Common myeloid progenitor, CD34-positive (primary cell): ENCODE measurements around the gene SSBP3.

Experiments used
- CTCF ChIA-PET: fragments of 350-600 bp; sonication (Branson Sonifier 250); formaldehyde crosslinking; loops from one replicate; lab custom pipeline; 2021; ENCODE audit warnings: antibody characterized with exemption; lab: Charles Lee
- POLR2A ChIA-PET: fragments of 350-600 bp; sonication (Branson Sonifier 250); formaldehyde crosslinking; loops from one replicate; lab custom pipeline; 2021; ENCODE audit warnings: antibody characterized with exemption; lab: Charles Lee
- DNase-seq, 3 donors: peaks; one replicate each; pipeline versions ENCODE4 v3.0.0 to v3.0.0-alpha.2; 2013
- H3K27ac ChIP-seq, 2 experiments: 1 replicate in 1 of 2; 2 replicates in 1 of 2; pipeline ENCODE4 v1.7.0; 2013; ENCODE audit warnings: inconsistent platforms in 2 of 2, low read length in 2 of 2, mild to moderate bottlenecking in 2 of 2, low read depth in 1 of 2, moderate library complexity in 1 of 2; ENCODE audit not compliant: severe bottlenecking in 2 of 2, insufficient read depth in 1 of 2, poor library complexity in 1 of 2
- H3K27me3 ChIP-seq, 5 experiments: replicated peaks in 2 of 5; 1 replicate in 3 of 5; 2 replicates in 2 of 5; pipeline versions ENCODE4 v1.6.1 to v1.7.0; 2013; ENCODE audit warnings: low read length in 4 of 5, mild to moderate bottlenecking in 2 of 5, moderate library complexity in 2 of 5, inconsistent platforms in 1 of 5; ENCODE audit not compliant: insufficient read depth in 5 of 5, control insufficient read depth in 4 of 5
- H3K36me3 ChIP-seq, 4 experiments: 1 replicate in 2 of 4; 2 replicates in 2 of 4; pipeline versions ENCODE4 v1.6.1 to v1.7.0; 2013; ENCODE audit warnings: low read length in 3 of 4, control low read depth in 1 of 4, mild to moderate bottlenecking in 1 of 4; ENCODE audit not compliant: control insufficient read depth in 4 of 4, insufficient read depth in 4 of 4
- H3K4me1 ChIP-seq, 4 experiments: 1 replicate in 3 of 4; 2 replicates in 1 of 4; pipeline versions ENCODE4 v1.6.1 to v1.7.1; 2013; ENCODE audit warnings: low read length in 3 of 4, mild to moderate bottlenecking in 3 of 4, control low read depth in 1 of 4, inconsistent platforms in 1 of 4, moderate library complexity in 1 of 4; ENCODE audit not compliant: control insufficient read depth in 4 of 4, insufficient read depth in 4 of 4; ENCODE audit errors: control extremely low read depth in 1 of 4
- H3K4me3 ChIP-seq, 7 experiments: 1 replicate in 4 of 7; 2 replicates in 3 of 7; pipeline versions ENCODE4 v1.5.1 to v1.7.0; 2013; ENCODE audit warnings: mild to moderate bottlenecking in 7 of 7, low read length in 6 of 7, moderate library complexity in 6 of 7, inconsistent platforms in 2 of 7, low read depth in 2 of 7, control low read depth in 1 of 7; ENCODE audit not compliant: insufficient read depth in 4 of 7, control insufficient read depth in 1 of 7; ENCODE audit errors: extremely low read depth in 1 of 7
- H3K9me3 ChIP-seq, 5 experiments: 1 replicate in 4 of 5; 2 replicates in 1 of 5; pipeline versions ENCODE4 v1.6.1 to v1.7.1; 2013; ENCODE audit warnings: low read length in 4 of 5, mild to moderate bottlenecking in 2 of 5, inconsistent platforms in 1 of 5, low read depth in 1 of 5, moderate library complexity in 1 of 5; ENCODE audit not compliant: control insufficient read depth in 4 of 5, insufficient read depth in 2 of 5; ENCODE audit errors: control extremely low read depth in 1 of 5
- WGBS: methylation state at CpG from one replicate; pipeline ENCODE4 v1.1.5; 2013; ENCODE audit not compliant: insufficient coverage; 5-methylcytosine and 5-hydroxymethylcytosine counted together

The SSBP3 gene

DNA sequence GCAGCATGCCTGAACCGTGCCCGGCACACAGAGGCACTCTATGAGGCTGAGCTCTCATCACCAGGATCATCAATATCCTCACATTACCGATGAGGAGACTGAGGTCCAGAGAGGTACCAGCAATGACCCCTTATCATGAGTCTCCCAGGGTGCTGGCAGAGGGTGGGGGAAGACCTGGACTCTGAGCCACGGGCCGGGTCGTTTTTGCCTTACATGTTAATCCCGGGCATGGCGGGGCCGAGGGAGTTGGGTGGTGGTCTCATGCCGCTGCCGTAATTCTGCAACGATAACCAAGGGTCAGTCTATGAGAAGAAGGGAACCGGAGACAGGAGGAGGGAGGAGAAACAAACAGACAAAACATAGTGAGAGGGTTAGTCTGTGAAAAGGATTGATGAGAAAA is 163.2 kb downstream of the SSBP3 start:
- Histone ChIP-seq H3K4me3 (no peak overlapping the region), H3K9me3 (no peaks in the 10 kb centered on the region), H3K27ac (no peak overlapping the region), H3K4me1 (peaks cover 0 to 11% (median 0%) of the 10 kb centered on the region in 4 experiments), H3K36me3 (peaks cover 8 to 91% (median 61%) of the 10 kb centered on the region in 4 experiments), H3K27me3 (no peaks in the 10 kb centered on the region)
- POLR2A ChIA-PET: no interaction called here
- 95% methylated on average over 7 of the region's 13 CpGs for WGBS
- no peak for DNase-seq
- CTCF ChIA-PET: no interaction called here

DNA sequence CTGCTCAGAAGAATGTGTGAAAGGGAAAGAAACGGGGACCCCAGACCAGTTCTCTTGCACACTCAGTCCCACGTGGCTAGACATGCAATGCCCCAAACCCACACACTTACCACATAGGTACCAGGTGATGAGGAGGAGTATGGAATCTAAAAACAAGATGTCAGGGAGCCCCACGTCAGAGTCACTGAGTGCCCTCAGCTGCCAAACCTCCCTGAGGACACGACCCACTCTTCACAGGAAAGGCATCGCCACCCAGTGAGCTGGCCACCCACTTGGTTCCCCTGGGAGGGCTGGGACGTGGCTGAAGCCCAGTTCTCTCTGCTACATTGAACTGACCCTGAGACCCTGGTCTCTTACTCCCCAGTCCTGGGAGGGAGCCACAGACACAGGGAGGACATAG is 164.8 kb downstream of the SSBP3 start:
- no peaks in the 10 kb centered on the region for H3K27me3 ChIP-seq
- H3K4me3 ChIP-seq: no peak overlapping the region
- DNase-seq: no peak
- WGBS: 98% methylated on average over 4 of the region's 6 CpGs
- H3K9me3 ChIP-seq: no peaks in the 10 kb centered on the region
- ChIA-PET POLR2A (no interaction called here), CTCF (no interaction called here)
- H3K27ac ChIP-seq: no peak overlapping the region
- peaks cover 10 to 92% (median 65%) of the 10 kb centered on the region in 4 experiments for H3K36me3 ChIP-seq
- H3K4me1 ChIP-seq: peaks cover 0 to 11% (median 0%) of the 10 kb centered on the region in 4 experiments

DNA sequence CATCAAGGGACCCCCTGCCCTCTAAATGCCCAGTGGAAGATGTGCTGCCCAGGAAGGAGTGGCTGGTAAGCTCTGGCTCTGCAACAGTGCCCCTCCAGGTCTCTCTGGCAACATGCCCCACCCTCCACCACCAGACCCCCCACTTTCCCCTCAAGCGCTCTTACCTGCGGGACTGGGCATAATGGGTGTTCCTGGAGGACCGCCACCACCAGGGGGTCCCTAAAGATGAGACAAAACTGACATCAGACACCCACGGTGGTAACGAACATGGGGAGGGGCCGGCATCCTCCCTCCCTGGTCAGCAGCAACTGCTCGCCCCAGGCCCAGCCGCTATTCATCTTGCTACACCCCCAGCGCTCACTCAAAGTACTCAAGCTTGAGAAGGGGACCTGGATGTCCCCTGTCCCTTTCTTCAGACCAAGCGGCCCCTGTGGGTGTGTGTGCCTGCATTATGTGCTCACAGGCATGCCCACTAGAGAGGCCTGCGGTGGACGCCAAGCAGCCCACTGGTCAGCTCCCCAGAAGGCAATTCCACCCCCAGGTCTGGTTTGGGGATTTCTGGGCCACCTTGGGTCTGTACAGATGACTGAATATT is 165.4 kb downstream of the SSBP3 start:
- WGBS: 95% methylated on average over 11 of the region's 12 CpGs
- CTCF ChIA-PET: interaction anchor here (1.8 kb wide), 1 partner anchor 29 kb away, joined by 4 read pairs; no protein-coding TSS in a partner anchor
- DNase-seq: no peak
- POLR2A ChIA-PET: no interaction called here
- no peak overlapping the region for H3K4me3 ChIP-seq
- H3K27me3 ChIP-seq: no peaks in the 10 kb centered on the region
- no peaks in the 10 kb centered on the region for H3K9me3 ChIP-seq
- H3K36me3 ChIP-seq: peaks cover 10 to 91% (median 64%) of the 10 kb centered on the region in 4 experiments
- no peak overlapping the region for H3K27ac ChIP-seq
- peaks cover 0 to 11% (median 0%) of the 10 kb centered on the region in 4 experiments for H3K4me1 ChIP-seq

DNA sequence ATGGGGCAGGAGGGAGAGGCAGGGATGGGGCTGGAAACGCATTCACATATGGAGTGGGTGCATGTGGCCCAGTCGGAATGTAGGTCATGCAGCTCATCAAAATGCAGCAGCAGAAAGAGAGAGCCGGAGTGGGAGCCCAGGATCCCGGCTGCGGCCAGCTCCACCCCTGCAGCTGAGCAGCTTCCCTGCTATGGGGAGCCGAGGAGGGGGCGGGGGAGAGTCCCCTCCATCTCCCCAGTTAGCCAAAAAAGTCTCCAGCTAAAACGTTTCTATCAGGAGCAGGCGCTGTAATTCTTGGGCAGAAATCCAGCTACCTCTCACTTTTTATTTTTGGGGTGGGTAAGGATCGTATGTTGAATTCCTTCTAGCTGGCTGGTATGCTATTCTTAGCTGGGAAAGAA is 166.6 kb downstream of the SSBP3 start:
- Histone ChIP-seq H3K27ac (no peak overlapping the region), H3K9me3 (no peaks in the 10 kb centered on the region), H3K4me1 (peaks cover 0 to 11% (median 0%) of the 10 kb centered on the region in 4 experiments), H3K36me3 (peaks cover 12 to 81% (median 56%) of the 10 kb centered on the region in 4 experiments), H3K27me3 (no peaks in the 10 kb centered on the region), H3K4me3 (no peak overlapping the region)
- no peak for DNase-seq
- ChIA-PET POLR2A (no interaction called here), CTCF (interaction anchor here (1.8 kb wide), 1 partner anchor 30 kb away, joined by 4 read pairs; no protein-coding TSS in a partner anchor)
- WGBS: 95% methylated on average over 8 of the region's 10 CpGs

DNA sequence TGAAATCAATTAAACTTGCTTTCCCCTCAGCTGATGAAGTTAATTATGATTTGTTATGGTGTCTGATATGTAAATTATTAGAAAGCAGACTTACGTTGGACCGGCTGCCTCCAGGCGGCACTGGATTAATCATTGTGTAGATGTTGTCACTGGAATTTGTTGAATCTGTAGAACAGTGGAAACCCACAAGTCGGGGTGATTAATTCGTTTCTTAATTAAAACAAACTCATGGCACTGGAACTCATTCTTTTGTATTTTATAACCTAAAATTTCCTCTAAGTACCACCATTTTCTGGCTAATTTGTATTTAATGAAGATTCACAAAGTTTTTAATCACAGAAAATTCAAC is 167.2 kb downstream of the SSBP3 start:
- WGBS: 100% methylated on average over 3 of the region's 5 CpGs
- no peaks in the 10 kb centered on the region for H3K27me3 ChIP-seq
- H3K36me3 ChIP-seq: peaks cover 12 to 81% (median 56%) of the 10 kb centered on the region in 4 experiments
- ChIA-PET CTCF (no interaction called here), POLR2A (no interaction called here)
- no peak overlapping the region for H3K27ac ChIP-seq
- H3K4me3 ChIP-seq: no peak overlapping the region
- no peak for DNase-seq
- H3K4me1 ChIP-seq: peaks cover 0 to 11% (median 0%) of the 10 kb centered on the region in 4 experiments
- H3K9me3 ChIP-seq: no peaks in the 10 kb centered on the region

DNA sequence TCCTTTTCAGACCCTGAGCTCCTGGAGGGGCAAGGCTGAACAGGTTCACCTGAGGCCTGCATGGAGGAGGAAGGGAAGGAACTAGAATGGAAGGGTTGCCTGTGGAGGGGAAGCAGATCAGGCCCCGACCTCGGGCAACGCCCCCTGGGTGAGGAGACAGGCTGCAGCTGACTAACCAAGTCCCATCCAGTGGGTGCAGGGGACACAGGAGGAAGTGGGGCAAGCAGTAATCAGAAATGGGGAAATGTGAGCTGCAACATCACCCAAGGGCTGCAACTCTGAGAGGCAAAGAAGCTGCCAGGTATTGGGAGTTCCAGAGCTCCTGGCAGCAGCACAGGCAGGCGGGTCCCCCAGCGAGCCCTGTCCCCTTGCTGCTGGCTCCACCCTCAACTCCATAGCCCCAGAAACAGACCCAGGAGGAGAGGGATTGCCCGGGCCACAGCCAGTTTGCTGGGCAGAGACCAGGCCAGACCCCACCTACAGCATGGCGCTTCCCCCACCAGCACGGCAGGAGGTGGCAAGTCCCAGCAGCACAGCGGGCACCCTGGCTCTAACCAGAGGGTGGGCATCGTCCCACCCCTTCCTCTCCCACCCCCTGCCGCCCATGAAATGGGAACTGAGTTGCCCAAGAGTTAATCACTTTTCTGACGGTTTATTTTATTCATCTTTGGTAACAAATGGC is 167.7 kb downstream of the SSBP3 start:
- Histone ChIP-seq H3K4me1 (peaks cover 0 to 11% (median 0%) of the 10 kb centered on the region in 4 experiments), H3K27me3 (no peaks in the 10 kb centered on the region), H3K4me3 (no peak overlapping the region), H3K9me3 (no peaks in the 10 kb centered on the region), H3K36me3 (peaks cover 11 to 78% (median 54%) of the 10 kb centered on the region in 4 experiments), H3K27ac (no peak overlapping the region)
- DNase-seq: peak in 2 of 3 donors; percentile 40 to 47
- CTCF ChIA-PET: no interaction called here
- WGBS: 78% methylated on average over 8 of the region's 12 CpGs
- POLR2A ChIA-PET: no interaction called here

DNA sequence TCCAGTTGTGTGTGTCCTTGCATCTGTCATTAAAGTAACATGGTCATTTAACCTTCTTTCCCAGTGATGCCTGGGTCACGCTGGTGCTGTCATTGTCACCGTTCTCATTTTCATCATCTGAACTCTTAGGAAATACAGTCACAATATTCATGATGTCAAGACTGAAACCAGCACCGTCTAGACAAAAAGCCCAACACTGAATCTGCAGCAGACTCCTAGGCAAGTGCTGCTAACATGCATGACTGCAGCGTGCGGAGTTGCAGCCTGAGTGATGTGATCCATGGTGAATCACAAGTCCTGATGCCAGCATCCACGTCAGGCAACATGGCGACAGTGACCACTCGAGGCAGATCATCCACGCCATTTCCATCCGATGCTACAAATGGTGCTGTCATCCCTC is 168.6 kb downstream of the SSBP3 start:
- H3K4me1 ChIP-seq: peaks cover 0 to 11% (median 0%) of the 10 kb centered on the region in 4 experiments
- CTCF ChIA-PET: no interaction called here
- no peaks in the 10 kb centered on the region for H3K9me3 ChIP-seq
- 98% methylated on average over 10 of the region's 10 CpGs for WGBS
- DNase-seq: no peak
- POLR2A ChIA-PET: no interaction called here
- no peak overlapping the region for H3K4me3 ChIP-seq
- peaks cover 8 to 70% (median 50%) of the 10 kb centered on the region in 4 experiments for H3K36me3 ChIP-seq
- H3K27ac ChIP-seq: no peak overlapping the region
- no peaks in the 10 kb centered on the region for H3K27me3 ChIP-seq
